IgD-negative memory B cell (primary cell): ENCODE data around the gene SH2D3A. TPM values are rescaled to one million over a fixed set of nuclear protein-coding genes. Genes with fewer than 3 reads are reported as not detected.
A peak's percentile ranks its signal among the peaks of the same experiment; 100 is the strongest.

Source experiments
- H3K27ac Mint-ChIP-seq, 3 donors: one replicate each; pipeline ENCODE4 v1.8.0; 2020 to 2022; ENCODE audit warnings: mild to moderate bottlenecking in 3 of 3, mixed read lengths in 3 of 3, moderate library complexity in 1 of 3
- H3K27me3 Mint-ChIP-seq: one replicate; pipeline ENCODE4 v1.8.0; 2021; ENCODE audit warnings: mixed read lengths
- H3K36me3 Mint-ChIP-seq: one replicate; pipeline ENCODE4 v1.8.0; 2020; ENCODE audit warnings: mild to moderate bottlenecking, mixed read lengths
- H3K4me1 Mint-ChIP-seq, 3 donors: one replicate each; pipeline ENCODE4 v1.8.0; 2020 to 2022; ENCODE audit warnings: mixed read lengths in 3 of 3, mild to moderate bottlenecking in 1 of 3
- H3K4me3 Mint-ChIP-seq, 4 donors: one replicate each; pipeline ENCODE4 v1.8.0; 2020 to 2022; ENCODE audit warnings: mild to moderate bottlenecking in 4 of 4, mixed read lengths in 4 of 4, moderate library complexity in 3 of 4
- H3K9me3 Mint-ChIP-seq, 3 donors: one replicate each; pipeline ENCODE4 v1.8.0; 2020 to 2021; ENCODE audit warnings: mixed read lengths in 3 of 3, mild to moderate bottlenecking in 1 of 3
- polyA plus RNA-seq: library from polyadenylated mRNA; unstranded; fragments of 300-500 nt; fragmentation: Illumina TruSeq; gene quantifications from one replicate; pipeline ENCODE4 v1.2.3, GENCODE V29; 2021

Gene SH2D3A
- polyA plus RNA-seq, 1 donor from 2014 or later: 32.7 TPM

DNA sequence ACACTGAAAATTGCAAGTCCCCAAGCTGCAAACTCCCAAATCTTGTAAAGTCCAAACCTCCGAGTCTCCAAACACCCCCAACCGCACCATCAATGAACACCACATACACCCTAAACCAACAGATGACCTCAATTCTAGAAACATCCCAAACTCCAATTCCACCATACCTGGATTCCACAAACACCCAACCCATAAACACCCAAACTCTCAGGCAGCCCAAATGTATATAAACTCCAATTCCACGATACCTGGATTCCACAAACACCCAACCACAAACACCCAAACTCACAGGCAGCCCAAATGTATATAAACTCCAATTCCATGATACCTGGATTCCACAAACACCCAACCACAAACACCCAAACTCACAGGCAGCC lies 47.3 kb downstream of the SH2D3A start:
- H3K9me3 Mint-ChIP-seq: peaks cover 0 to 3% (median 0%) of the 10 kb centered on the region in 3 donors
- no peak overlapping the region for H3K27ac Mint-ChIP-seq
- H3K4me3 Mint-ChIP-seq: no peak overlapping the region
- H3K27me3 Mint-ChIP-seq: peaks cover 9% of the 10 kb centered on the region
- peaks cover 19 to 34% (median 25%) of the 10 kb centered on the region in 3 donors for H3K4me1 Mint-ChIP-seq
- peaks cover 4% of the 10 kb centered on the region for H3K36me3 Mint-ChIP-seq

DNA sequence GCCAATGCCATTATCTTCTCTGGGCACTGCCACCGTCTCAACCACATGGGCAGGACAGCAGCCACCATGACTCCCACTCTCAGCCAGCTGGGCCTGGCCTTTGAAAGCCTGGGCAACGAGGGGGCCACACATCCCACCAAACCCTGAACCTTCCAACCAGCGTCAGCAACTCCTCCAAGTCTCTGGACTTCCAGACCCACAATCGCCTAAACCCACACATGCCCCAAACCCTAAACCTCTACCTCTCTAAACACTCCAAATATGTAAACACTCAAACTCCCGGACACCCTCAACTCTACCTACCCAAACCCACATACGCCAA lies 47.7 kb downstream of the SH2D3A start:
- Mint-ChIP-seq H3K36me3 (peaks cover 4% of the 10 kb centered on the region), H3K27me3 (peaks cover 9% of the 10 kb centered on the region), H3K27ac (no peak overlapping the region), H3K9me3 (peaks cover 0 to 3% (median 0%) of the 10 kb centered on the region in 3 donors), H3K4me3 (peak overlapping the region in 1 of 4 donors; percentile 40), H3K4me1 (peaks cover 19 to 29% (median 22%) of the 10 kb centered on the region in 3 donors)

DNA sequence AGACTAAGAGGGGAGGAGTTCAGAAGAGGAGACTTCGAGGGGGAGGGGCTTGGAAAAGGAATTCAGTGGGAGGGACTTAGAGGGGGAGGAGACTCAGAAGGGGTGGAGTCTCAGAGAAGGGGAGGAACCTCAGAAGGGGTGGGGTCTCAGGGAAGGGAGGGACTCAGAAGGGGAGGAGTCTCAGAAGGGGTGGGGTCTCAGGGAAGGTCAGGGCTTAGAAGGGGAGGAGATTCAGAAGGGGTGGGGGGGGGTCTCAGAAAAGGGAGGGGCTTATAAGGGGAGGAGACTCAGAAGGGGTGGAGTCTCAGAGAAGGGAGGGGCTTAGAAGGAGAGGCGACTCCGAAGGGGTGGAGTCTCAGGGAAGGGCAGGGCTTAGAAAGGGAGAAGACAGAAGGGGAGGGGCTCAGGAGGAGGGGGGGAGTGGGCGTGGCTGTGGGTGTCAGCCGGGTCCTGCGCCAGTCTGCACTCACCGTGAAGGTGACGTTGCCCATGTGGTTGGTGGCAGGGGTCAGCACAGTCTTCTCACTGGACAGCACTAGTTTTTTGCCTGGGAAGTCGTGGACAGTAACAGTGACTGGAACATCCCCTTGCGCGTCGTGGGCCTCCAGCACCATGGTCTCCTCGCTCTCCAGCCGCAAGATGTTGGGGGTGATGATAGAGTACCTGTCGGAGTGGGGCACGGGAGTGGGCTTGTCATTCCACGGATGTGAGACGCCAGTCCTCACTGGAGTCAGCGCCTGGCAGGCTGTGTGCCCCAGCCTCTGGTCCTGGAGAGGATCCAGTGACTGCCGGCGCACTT lies 48.3 kb downstream of the SH2D3A start:
- peaks cover 9% of the 10 kb centered on the region for H3K27me3 Mint-ChIP-seq
- H3K4me1 Mint-ChIP-seq: peaks cover 17 to 29% (median 22%) of the 10 kb centered on the region in 3 donors
- H3K9me3 Mint-ChIP-seq: peaks cover 0 to 3% (median 0%) of the 10 kb centered on the region in 3 donors
- peak overlapping the region in 1 of 4 donors; percentile 40 for H3K4me3 Mint-ChIP-seq
- H3K27ac Mint-ChIP-seq: no peak overlapping the region
- peaks cover 4% of the 10 kb centered on the region for H3K36me3 Mint-ChIP-seq

DNA sequence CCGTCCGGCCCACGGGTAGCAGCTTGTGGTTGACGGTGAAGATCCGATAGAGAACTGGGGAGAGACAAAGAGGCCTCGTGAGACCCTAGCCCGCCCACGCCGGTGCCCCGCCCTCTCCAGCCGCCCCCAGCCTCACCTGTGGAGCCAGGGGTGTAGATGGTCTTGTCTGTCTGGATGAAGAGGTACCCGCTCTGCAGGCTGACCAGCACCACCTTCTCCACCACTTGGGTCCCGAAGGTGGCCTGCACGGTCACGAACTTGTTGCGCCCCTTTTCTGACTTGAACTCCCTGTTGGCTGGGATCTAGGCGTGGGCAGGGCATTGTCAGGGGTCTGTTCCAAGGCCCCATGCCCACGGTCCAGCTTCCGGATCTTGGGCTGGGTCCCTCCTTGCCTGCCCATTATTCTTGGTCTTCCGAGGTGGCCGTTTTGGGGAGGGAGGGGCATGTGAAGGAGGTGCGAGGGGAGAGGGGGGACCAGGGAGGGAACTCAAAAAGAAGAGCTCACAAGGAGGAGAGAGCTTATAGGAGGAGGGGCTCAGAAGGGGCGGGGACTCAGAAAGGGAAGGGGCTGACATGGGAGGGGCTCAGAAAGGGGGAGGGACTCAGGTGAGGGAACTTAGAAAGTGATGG lies 49.0 kb downstream of the SH2D3A start:
- peaks cover 12 to 25% (median 18%) of the 10 kb centered on the region in 3 donors for H3K4me1 Mint-ChIP-seq
- peaks cover 7% of the 10 kb centered on the region for H3K27me3 Mint-ChIP-seq
- H3K9me3 Mint-ChIP-seq: peaks cover 0 to 3% (median 0%) of the 10 kb centered on the region in 3 donors
- H3K27ac Mint-ChIP-seq: no peak overlapping the region
- H3K36me3 Mint-ChIP-seq: peaks cover 4% of the 10 kb centered on the region
- no peak overlapping the region for H3K4me3 Mint-ChIP-seq

DNA sequence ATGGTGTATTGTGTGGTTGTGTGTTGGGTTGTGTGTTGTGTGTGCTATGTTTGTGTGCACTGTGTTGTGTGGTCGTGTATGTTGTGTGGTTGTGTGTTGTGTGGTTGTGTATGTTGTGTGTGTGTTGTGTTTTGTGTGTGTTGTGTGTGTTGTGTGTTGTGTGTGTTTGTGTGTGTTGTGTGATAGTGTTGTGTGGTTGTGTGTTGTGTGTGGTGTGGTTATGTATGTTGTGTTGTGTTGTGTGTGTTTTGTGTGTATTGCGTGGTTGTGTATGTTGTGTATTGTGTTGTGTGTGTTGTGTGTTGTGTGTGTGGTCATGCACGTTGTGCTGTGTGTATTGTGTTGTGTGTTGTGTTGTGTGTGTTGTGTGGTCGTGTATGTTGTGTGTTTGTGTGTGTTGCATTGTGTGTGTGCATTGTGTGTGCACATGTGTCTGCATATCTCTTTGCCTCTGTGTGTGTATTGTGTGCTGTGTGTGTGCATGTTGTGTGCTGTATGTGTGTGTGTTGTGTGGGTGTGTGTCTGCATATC lies 49.7 kb downstream of the SH2D3A start:
- Mint-ChIP-seq H3K27me3 (peaks cover 9% of the 10 kb centered on the region), H3K9me3 (peaks cover 0 to 3% (median 0%) of the 10 kb centered on the region in 3 donors), H3K36me3 (peaks cover 4% of the 10 kb centered on the region), H3K4me1 (peaks cover 12 to 21% (median 15%) of the 10 kb centered on the region in 3 donors), H3K4me3 (no peak overlapping the region), H3K27ac (peak overlapping the region; percentile 8 to 89 (median 31))

DNA sequence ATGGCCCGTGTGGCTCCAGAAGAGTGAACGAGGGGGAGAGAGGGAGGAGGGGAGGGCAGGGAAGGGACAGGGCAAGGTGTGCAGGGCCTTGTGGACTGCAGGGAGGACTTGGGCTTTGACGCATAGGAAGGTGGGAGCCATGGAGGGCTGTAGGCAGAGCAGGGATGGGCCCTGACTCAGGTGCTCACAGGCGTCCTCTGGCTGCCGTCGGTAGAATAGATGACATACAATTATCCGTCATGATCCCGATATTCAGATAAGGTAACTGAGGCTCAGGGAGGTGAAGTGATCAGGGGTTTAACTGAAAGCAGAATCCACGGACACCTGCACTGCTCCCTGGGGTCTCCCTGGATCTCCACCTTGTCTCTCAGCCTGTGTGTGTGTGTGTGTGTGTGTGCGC lies 50.2 kb downstream of the SH2D3A start:
- Mint-ChIP-seq H3K36me3 (peaks cover 4% of the 10 kb centered on the region), H3K4me3 (no peak overlapping the region), H3K4me1 (peaks cover 12 to 16% (median 14%) of the 10 kb centered on the region in 3 donors), H3K9me3 (peaks cover 0 to 3% (median 0%) of the 10 kb centered on the region in 3 donors), H3K27ac (peak overlapping the region in 2 of 3 donors; percentile 31 to 89), H3K27me3 (peaks cover 9% of the 10 kb centered on the region)

DNA sequence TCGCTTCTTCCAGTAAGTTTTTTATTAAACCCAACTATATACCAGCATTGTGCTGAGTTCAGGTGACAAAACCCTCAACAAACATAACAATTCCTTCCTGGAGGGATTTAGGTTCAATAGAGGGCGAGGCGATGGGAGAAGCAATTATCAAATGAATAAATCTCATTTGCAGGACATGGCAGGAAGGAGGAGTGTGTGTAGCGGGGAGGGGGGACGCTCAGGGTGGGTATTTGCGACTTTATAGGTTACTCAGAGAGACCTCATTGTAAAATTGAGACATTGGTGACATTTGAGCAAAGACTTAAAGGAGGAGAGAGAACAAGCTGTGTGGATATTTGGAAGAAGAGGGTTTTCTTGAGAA lies 50.6 kb downstream of the SH2D3A start:
- peak overlapping the region in 2 of 3 donors; percentile 17 to 31 for H3K27ac Mint-ChIP-seq
- H3K4me3 Mint-ChIP-seq: peak overlapping the region in 1 of 4 donors; percentile 1
- H3K9me3 Mint-ChIP-seq: peaks cover 0 to 3% (median 0%) of the 10 kb centered on the region in 3 donors

DNA sequence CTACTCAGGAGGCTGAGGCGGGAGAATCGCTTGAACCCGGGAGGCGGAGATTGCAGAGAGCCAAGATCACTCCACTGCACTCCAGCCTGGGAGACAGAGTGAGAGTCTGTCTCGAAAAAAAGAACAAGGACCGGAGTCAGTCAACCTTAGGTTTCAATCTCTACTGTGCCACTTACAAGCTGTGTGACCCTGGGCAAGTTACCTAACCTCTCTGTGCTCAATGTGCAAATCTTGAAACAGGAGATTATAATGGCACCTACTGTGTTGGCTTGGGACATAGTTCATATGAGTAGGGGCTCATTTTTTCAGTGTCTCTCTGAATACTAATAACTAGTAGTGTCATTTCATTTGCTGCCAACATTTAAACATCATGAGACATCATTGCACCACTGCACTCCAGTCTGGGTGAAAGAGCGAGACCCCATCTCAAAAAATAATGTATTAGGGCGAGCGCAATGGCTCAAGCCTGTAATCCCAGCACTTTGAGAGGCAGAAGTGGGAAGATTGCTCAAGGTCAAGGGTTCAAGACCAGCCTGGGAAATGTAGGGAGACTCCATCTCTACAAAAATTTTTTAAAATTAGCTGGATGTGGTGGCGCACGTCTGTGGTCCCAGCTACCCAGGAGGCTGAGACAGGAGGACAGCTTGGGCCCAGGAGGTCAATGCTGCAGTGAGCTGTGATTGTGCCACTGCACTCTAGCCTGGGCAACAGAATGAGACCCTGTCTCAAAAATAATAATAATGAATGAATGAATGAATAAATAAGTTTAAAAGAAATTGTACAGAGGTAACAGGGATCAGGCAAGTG lies 52.3 kb downstream of the SH2D3A start:
- H3K4me3 Mint-ChIP-seq: no peak overlapping the region
- H3K27ac Mint-ChIP-seq: no peak overlapping the region

More for the DNA sequence above, 50.6 kb downstream of the SH2D3A start:
- Mint-ChIP-seq H3K36me3 (peaks cover 4% of the 10 kb centered on the region), H3K27me3 (peaks cover 10% of the 10 kb centered on the region), H3K4me1 (peaks cover 8 to 11% (median 11%) of the 10 kb centered on the region in 3 donors)

DNA sequence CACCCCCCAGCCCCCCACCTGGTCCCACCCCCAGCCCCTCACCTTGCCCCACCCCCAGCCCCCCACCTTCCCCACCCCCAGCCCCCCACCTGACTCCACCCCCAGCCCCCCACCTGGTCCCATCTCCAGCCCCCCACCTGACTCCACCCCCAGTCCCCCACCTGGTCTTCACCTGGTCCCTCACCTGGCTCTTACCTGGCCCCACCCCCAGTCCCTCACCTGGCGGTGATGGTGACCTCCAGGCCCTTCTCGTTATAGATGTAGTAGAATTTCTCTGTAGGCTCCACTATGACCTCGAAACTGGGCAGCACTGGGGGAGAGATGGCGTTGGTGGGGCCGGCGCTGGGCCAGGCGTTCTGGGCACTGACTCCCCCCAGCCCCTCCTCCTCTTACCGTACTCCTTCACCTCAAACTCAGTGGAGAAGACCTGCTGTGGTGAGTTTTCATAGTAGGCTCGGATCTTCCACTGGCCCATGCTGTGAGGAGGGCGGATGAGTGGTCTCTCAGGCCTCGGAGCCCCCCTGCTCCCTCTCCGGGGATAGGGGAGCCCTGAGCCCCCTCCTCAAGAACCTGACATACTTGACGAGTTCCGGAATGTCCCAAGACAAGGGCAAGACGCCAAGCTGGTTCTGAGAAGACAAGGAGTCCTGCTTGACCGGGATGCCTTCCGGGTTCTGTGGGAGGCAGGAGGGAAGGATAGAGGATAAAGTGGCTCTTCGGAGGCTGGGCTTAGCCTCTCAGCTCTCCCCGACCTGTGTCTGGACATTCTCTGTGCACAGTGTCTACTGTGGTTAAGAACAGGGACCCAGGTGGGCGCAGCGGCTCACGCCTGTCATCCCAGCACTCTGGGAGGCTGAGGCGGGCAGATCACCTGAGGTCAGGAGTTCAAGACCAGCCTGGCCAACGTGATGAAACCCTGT lies 53.2 kb downstream of the SH2D3A start:
- no peak overlapping the region for H3K4me3 Mint-ChIP-seq
- no peak overlapping the region for H3K27ac Mint-ChIP-seq
- H3K4me1 Mint-ChIP-seq: peaks cover 0 to 10% (median 6%) of the 10 kb centered on the region in 3 donors
- H3K36me3 Mint-ChIP-seq: peaks cover 4% of the 10 kb centered on the region
- peaks cover 0 to 3% (median 0%) of the 10 kb centered on the region in 3 donors for H3K9me3 Mint-ChIP-seq
- peaks cover 28% of the 10 kb centered on the region for H3K27me3 Mint-ChIP-seq

More for the DNA sequence above, 52.3 kb downstream of the SH2D3A start:
- Mint-ChIP-seq H3K36me3 (peaks cover 4% of the 10 kb centered on the region), H3K9me3 (peaks cover 0 to 3% (median 0%) of the 10 kb centered on the region in 3 donors), H3K27me3 (peaks cover 24% of the 10 kb centered on the region), H3K4me1 (peaks cover 5 to 10% (median 6%) of the 10 kb centered on the region in 3 donors)

DNA sequence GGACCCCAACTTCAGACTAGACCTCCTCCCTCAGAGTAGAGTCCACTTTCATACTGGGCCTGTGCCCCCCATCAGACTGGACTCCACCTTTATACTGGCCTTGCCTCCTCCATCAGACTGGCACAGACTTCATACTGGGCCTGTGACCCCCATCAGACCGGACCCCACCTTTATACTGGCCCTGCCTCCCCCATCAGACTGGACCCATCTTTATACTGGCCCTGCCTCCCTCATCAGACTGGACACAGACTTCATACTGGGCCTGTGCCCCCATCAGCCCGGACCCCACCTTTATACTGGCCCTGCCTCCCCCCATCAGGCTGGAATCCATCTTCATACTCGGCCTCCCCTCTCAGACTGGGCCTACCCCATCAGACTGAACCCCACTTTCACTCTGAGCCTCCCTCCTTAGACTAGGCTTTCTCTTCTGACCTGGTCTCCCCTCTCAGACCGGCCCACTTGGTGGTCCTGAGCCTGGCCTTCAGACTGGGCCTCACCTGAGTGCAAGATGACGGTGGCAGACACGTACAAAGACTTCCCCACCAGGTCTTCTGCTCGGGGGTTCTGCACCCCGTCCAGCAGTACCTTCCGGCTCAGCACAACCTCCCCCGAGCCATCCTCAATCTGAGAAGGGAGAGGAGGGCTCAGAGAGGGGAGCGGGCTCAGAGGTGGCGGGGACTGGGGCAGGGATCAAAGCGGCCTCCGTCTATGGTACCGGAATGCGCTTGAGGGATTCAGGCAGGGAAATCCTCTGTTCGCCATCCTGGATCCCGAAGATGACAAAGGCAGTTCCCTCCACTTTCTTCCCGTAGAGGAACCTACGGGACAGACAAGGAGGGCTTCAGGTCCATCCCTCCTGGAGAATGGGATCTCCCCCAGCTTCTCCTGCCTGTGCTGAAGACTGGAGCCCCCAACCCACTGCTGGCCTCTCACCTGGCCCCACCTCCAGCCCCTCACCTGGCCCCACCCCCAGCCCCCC lies 54.3 kb downstream of the SH2D3A start:
- no peak overlapping the region for H3K27ac Mint-ChIP-seq
- H3K4me1 Mint-ChIP-seq: peaks cover 0 to 10% (median 6%) of the 10 kb centered on the region in 3 donors
- peaks cover 0 to 3% (median 0%) of the 10 kb centered on the region in 3 donors for H3K9me3 Mint-ChIP-seq
- H3K36me3 Mint-ChIP-seq: peaks cover 4% of the 10 kb centered on the region
- peaks cover 31% of the 10 kb centered on the region for H3K27me3 Mint-ChIP-seq
- peak overlapping the region in 1 of 4 donors; percentile 57 for H3K4me3 Mint-ChIP-seq

DNA sequence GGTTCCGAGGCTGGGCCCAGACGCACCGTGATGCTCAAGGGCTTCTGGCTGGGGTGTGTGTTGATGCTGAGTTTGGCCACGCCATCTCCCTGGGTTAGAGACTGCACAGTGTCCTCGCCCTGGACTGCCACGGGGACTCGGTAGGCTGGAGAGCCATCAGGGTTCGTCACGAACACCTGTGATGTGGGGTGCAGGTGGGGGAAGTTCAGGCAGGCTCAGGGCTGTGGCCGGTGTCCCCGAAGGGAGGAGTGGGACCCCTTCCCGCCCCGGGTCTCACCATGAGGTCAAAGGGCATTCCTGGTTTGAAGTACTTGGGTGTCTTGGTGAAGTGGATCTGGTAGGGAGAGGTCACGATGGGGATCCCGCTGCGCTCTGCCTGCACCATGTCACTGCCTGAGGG lies 55.0 kb downstream of the SH2D3A start:
- no peaks in the 10 kb centered on the region for H3K9me3 Mint-ChIP-seq
- no peak overlapping the region for H3K4me3 Mint-ChIP-seq
- H3K4me1 Mint-ChIP-seq: peaks cover 0 to 6% (median 2%) of the 10 kb centered on the region in 3 donors
- peaks cover 4% of the 10 kb centered on the region for H3K36me3 Mint-ChIP-seq
- peaks cover 31% of the 10 kb centered on the region for H3K27me3 Mint-ChIP-seq
- H3K27ac Mint-ChIP-seq: peak overlapping the region in 1 of 3 donors; percentile 42

DNA sequence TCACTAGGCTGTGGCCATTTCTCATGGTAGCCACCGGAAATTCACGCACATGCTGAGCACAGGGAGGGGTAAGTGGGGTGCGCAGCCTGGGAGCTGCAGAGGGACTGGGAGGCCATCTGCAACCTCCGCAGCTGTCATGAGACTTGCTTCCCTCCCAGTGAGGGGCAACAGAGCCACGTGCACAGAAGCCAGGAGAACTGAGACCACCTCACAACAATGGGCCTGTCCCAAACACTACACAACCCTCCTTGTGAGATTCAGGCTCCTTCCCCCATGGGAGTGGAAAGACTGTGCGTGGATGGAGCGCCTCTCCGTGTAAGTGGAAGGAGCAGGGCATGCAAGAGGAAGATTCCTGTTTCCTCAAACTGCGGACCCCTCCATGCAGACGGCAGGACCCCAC lies 55.6 kb downstream of the SH2D3A start:
- H3K9me3 Mint-ChIP-seq: no peaks in the 10 kb centered on the region
- H3K27ac Mint-ChIP-seq: peak overlapping the region in 1 of 3 donors; percentile 42

DNA sequence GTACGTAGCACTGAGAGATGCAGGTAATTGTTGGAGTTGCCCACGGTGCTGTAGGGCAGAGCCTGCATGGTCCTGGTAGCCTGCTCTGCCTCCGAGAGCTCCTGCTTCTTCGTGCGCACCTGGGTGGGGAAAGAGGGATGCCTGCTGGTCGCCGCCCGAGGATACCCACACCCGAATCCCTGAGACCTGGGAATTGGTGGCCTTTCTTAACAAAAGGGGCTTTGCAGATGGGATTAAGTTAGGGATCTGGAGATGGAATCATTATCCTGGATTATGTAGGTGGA lies 56.2 kb downstream of the SH2D3A start:
- peaks cover 0 to 4% (median 2%) of the 10 kb centered on the region in 3 donors for H3K4me1 Mint-ChIP-seq
- H3K27me3 Mint-ChIP-seq: peaks cover 26% of the 10 kb centered on the region
- H3K4me3 Mint-ChIP-seq: no peak overlapping the region
- no peaks in the 10 kb centered on the region for H3K36me3 Mint-ChIP-seq
- no peaks in the 10 kb centered on the region for H3K9me3 Mint-ChIP-seq
- no peak overlapping the region for H3K27ac Mint-ChIP-seq

More for the DNA sequence above, 55.6 kb downstream of the SH2D3A start:
- peaks cover 31% of the 10 kb centered on the region for H3K27me3 Mint-ChIP-seq
- peaks cover 2% of the 10 kb centered on the region for H3K36me3 Mint-ChIP-seq
- no peak overlapping the region for H3K4me3 Mint-ChIP-seq
- peaks cover 0 to 6% (median 2%) of the 10 kb centered on the region in 3 donors for H3K4me1 Mint-ChIP-seq
